ENCODE results near the gene LDLRAD4.

- TF ChIP-seq CTCF (conservative IDR thresholded peaks at IDR 0.05; ENCODE audit: low read depth, low read length) (no peak), EZH2 (IDR thresholded peaks at IDR 0.05; ENCODE audit: low read length, unreplicated experiment) (no peak)
Measured at GRCh38 chr18:13257361-13257980, 38.9 kb downstream of the LDLRAD4 start.
